Measurements from ENCODE around the gene ATG9B. TPM values are rescaled to one million over a fixed set of nuclear protein-coding genes. Genes with fewer than 3 reads are reported as not detected.

Gene ATG9B, protein sequence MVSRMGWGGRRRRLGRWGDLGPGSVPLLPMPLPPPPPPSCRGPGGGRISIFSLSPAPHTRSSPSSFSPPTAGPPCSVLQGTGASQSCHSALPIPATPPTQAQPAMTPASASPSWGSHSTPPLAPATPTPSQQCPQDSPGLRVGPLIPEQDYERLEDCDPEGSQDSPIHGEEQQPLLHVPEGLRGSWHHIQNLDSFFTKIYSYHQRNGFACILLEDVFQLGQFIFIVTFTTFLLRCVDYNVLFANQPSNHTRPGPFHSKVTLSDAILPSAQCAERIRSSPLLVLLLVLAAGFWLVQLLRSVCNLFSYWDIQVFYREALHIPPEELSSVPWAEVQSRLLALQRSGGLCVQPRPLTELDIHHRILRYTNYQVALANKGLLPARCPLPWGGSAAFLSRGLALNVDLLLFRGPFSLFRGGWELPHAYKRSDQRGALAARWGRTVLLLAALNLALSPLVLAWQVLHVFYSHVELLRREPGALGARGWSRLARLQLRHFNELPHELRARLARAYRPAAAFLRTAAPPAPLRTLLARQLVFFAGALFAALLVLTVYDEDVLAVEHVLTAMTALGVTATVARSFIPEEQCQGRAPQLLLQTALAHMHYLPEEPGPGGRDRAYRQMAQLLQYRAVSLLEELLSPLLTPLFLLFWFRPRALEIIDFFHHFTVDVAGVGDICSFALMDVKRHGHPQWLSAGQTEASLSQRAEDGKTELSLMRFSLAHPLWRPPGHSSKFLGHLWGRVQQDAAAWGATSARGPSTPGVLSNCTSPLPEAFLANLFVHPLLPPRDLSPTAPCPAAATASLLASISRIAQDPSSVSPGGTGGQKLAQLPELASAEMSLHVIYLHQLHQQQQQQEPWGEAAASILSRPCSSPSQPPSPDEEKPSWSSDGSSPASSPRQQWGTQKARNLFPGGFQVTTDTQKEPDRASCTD
- 1 to 10 TPM; 6.8 to 7.4 TPM for total RNA-seq

DNA sequence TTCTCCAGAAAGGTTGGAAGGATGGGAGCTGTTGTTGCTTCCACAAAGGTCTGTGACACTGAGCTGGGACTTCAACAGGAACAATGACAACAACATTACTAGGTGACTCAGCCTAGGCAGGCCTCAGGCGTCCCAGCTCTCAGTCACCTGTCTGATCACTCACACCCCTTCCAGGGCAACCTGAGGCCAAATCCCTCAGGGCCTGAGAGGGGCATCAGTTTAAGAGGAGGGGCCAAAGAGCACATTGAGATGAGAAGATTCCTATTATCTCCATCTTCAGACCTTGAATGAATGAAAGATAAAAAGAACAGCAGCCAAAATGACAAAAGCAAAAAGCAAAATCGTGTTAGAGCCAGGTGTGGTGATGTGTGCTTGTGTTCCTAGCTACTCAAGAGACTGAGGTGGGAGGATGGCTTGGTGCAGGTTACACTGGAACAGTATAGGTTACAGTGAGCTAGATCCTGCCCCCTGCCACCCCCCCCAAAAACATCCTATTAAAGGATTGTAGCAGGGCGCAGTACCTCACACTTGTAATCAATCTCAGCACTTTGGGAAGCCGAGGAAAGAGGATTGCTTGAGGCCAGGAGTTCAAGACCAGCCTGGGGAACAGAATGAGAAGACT is at the start of gene ATG9B:
Gene ATG9B (minus strand): TSS at position 60 of the 622 bp plus-strand sequence. CDS start 71 bp downstream, outside the sequence.
- DNase-seq (no peak), ATAC-seq (no peak)
- POLR2A ChIA-PET = no interaction called here
- H3K9me3 Mint-ChIP-seq (ENCODE audit: insufficient read depth) = no peaks in the 10 kb centered on the region
- H3K4me3 Mint-ChIP-seq = no peak within 1 kb of the TSS
- CTCF ChIA-PET = interaction anchor here (2.1 kb wide), 1 partner anchor 17 kb away, joined by 7 read pairs; no protein-coding TSS in a partner anchor
- peaks cover 4% of the 10 kb centered on the region for H3K36me3 Mint-ChIP-seq (ENCODE audit: low read depth)
- H3K27ac Mint-ChIP-seq = peak within 1 kb of the TSS; percentile 12
- H3K27me3 Mint-ChIP-seq (ENCODE audit: low read depth) = peaks cover 18% of the 10 kb centered on the region
- peaks cover 19% of the 10 kb centered on the region for H3K4me1 Mint-ChIP-seq (ENCODE audit: low read depth)

DNA sequence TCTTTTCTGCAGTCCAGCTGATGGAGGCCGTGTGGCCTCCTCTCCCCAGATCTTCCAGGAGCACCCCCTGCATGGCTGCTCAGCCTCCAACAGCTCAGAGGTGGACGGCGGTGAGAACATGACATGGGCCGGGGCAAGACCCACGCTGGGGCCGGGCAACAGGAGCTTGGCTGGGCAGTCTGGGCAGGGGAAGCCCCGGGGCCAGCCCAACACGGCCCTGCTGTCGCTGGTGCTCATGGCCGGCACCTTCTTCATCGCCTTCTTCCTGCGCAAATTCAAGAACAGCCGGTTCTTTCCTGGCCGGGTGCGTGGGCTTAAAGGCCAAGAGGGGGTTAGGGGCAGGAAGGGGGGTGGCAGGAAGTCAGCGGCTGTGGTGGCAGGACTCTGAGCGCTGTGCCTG is 49.7 kb upstream of the ATG9B start:
- DNase-seq (no peak), ATAC-seq (no peak)
- Mint-ChIP-seq H3K4me1 (ENCODE audit: low read depth) (peaks cover 13% of the 10 kb centered on the region), H3K9me3 (ENCODE audit: insufficient read depth) (no peaks in the 10 kb centered on the region), H3K4me3 (no peak overlapping the region), H3K36me3 (ENCODE audit: low read depth) (peaks cover 48% of the 10 kb centered on the region), H3K27ac (no peak overlapping the region), H3K27me3 (ENCODE audit: low read depth) (no peaks in the 10 kb centered on the region)
- ChIA-PET POLR2A (interaction anchor here (1.1 kb wide), 1 partner anchor 14 kb away, joined by 3 read pairs; no protein-coding TSS in a partner anchor), CTCF (interaction anchor here (1.5 kb wide), 1 partner anchor 56 kb away, joined by 5 read pairs; no protein-coding TSS in a partner anchor)

DNA sequence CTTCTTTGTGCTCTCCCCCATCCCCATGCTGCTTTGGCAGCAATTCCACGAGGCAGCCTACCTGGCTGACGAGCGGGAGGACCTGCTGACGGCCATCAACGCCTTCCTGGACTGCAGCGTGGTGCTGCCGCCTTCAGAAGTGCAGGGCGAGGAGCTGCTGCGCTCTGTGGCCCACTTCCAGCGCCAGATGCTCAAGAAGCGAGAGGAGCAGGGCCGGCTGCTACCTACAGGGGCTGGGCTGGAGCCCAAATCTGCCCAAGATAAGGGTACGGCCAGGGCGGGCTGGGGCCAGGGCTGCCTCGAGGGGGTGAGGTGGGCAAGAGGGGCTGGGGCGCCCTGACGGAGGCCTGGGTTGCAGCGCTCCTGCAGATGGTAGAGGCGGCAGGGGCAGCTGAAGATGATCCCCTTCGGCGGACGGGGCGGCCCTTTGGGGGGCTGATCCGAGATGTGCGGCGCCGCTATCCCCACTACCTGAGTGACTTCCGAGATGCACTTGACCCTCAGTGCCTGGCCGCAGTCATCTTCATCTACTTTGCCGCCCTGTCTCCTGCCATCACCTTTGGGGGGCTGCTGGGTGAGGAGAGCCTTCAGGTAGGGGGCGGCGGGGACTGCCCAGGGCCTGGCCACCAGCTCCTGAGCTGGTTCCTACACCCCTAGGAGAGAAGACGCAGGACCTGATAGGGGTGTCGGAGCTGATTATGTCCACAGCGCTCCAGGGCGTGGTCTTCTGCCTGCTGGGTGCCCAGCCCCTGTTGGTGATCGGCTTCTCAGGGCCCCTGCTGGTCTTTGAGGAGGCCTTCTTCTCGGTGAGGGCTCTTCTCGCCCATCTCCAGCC is 47.0 kb upstream of the ATG9B start:
- Mint-ChIP-seq H3K9me3 (ENCODE audit: insufficient read depth) (no peaks in the 10 kb centered on the region), H3K4me3 (no peak overlapping the region), H3K36me3 (ENCODE audit: low read depth) (peaks cover 47% of the 10 kb centered on the region), H3K4me1 (ENCODE audit: low read depth) (no peaks in the 10 kb centered on the region), H3K27ac (no peak overlapping the region), H3K27me3 (ENCODE audit: low read depth) (no peaks in the 10 kb centered on the region)
- CTCF ChIA-PET = no interaction called here
- ATAC-seq (no peak), DNase-seq (no peak)
- POLR2A ChIA-PET = no interaction called here

DNA sequence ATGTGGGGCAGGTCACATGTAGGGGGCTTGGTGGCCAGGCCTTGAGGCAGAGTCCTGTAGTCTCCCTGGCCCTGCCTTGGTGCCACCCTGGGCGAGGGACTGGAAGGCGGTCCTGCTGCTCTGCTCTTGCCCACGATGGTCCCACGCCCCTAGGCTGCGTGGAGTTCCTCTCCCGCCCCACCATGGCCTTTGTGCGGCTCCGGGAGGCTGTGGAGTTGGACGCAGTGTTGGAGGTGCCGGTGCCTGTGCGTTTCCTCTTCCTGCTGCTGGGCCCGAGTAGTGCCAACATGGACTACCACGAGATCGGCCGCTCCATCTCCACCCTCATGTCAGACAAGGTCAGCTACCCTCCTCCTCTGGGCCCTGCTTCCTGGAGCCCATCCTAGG is 46.3 kb upstream of the ATG9B start:
- Mint-ChIP-seq H3K9me3 (ENCODE audit: insufficient read depth) (no peaks in the 10 kb centered on the region), H3K4me3 (no peak overlapping the region), H3K4me1 (ENCODE audit: low read depth) (no peaks in the 10 kb centered on the region), H3K27ac (no peak overlapping the region), H3K36me3 (ENCODE audit: low read depth) (peaks cover 41% of the 10 kb centered on the region), H3K27me3 (ENCODE audit: low read depth) (no peaks in the 10 kb centered on the region)
- DNase-seq (no peak), ATAC-seq (no peak)
- ChIA-PET CTCF (no interaction called here), POLR2A (no interaction called here)

DNA sequence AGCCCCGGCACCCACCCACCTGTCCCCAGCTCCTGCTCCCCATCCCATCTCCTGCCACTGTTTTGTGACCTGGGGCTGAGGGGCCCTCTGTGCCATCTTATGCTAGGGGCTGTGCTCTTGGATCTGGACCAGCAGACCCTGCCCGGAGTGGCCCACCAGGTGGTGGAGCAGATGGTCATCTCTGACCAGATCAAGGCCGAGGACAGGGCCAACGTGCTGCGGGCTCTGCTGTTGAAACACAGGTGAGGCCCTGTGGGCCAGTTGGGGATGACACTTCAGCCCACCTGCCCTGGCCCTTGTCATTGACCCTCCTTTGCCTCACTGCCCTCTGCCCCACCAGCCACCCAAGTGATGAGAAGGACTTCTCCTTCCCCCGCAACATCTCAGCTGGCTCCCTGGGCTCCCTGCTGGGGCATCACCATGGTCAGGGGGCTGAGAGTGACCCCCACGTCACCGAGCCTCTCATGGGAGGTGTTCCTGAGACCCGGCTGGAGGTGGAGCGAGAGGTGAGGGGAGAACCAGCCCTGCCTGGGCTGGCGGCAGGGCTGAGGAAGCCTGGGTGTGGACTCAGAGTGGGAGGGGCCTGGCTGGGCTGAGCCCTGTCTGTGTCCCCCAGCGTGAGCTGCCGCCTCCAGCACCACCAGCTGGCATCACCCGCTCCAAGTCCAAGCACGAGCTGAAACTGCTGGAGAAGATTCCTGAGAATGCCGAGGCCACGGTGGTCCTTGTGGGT is 45.7 kb upstream of the ATG9B start:
- ChIA-PET POLR2A (interaction anchor here (0.7 kb wide), 1 partner anchor 1247 kb away, joined by 3 read pairs; no protein-coding TSS in a partner anchor), CTCF (no interaction called here)
- no peaks in the 10 kb centered on the region for H3K9me3 Mint-ChIP-seq (ENCODE audit: insufficient read depth)
- H3K27me3 Mint-ChIP-seq (ENCODE audit: low read depth) = no peaks in the 10 kb centered on the region
- ATAC-seq (no peak), DNase-seq (no peak)
- H3K27ac Mint-ChIP-seq = no peak overlapping the region
- no peaks in the 10 kb centered on the region for H3K4me1 Mint-ChIP-seq (ENCODE audit: low read depth)
- H3K36me3 Mint-ChIP-seq (ENCODE audit: low read depth) = peaks cover 43% of the 10 kb centered on the region
- no peak overlapping the region for H3K4me3 Mint-ChIP-seq

DNA sequence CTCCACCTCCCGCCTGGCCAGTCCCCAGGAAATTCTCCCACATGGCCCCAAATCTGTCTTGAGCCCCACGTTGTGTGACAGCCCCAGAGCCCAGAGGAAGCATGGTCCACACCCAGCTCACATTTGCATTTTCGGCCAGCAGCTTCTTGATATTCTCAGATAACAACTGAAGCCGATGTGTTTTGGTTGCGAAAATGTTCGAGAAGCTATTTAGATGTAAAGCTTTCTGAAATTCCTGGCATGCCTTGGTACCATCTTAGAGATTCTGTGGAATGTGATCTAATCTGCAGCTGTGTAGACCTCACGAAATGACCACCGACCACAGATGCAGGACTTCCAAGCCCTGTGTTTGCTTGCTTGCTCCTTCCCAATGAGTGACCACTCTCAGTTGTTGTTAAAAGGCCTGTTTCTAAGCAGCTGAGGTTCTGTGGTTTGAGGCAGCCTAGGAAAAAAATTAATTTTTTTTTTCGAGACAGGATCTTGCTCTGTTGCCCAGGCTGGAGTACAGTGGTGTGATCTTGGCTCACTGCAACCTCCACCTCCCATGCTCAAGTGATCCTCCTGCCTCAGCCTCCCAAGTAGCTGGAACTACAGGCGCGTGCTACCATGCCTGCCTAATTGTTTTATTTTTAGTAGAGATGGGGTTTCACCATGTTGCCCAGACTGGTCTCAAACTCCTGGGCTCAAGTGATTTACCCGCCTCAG is 43.9 kb upstream of the ATG9B start:
- DNase-seq (no peak), ATAC-seq (no peak)
- Mint-ChIP-seq H3K27me3 (ENCODE audit: low read depth) (no peaks in the 10 kb centered on the region), H3K9me3 (ENCODE audit: insufficient read depth) (no peaks in the 10 kb centered on the region), H3K36me3 (ENCODE audit: low read depth) (peaks cover 40% of the 10 kb centered on the region), H3K4me3 (no peak overlapping the region), H3K4me1 (ENCODE audit: low read depth) (no peaks in the 10 kb centered on the region), H3K27ac (no peak overlapping the region)
- CTCF ChIA-PET = interaction anchor here (0.7 kb wide), 1 partner anchor 15 kb away, joined by 3 read pairs; the partner anchor contains the start of gene TMUB1
- POLR2A ChIA-PET = interaction anchor here (1.5 kb wide), 1 partner anchor 10 kb away, joined by 3 read pairs; no protein-coding TSS in a partner anchor

DNA sequence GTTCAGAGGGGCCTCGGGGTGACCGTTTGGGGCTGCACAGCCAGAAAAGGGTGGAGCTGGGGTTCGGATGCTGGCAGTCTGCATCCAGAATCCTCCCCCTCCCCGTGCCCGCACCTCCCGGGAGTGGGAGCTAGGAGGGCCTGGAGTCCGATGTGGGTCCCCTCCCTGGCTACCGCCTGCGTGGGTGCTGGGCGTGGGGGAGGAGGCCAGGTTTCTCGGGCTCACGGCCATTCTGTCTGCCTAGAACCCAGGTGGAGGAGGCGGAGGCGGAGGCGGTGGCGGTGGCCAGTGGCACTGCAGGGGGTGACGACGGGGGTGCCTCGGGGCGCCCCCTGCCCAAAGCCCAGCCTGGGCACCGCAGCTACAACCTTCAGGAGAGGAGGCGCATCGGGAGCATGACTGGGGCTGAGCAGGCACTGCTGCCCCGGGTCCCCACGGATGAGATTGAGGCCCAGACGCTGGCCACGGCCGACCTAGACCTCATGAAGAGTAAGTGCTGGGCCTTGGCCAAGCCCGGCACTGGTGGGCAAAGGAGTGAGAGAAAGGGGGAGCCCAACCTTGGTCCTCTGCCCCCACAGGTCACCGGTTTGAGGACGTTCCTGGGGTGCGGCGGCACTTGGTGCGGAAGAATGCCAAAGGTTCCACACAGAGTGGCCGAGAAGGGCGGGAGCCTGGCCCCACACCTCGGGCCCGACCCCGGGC is 42.1 kb upstream of the ATG9B start:
- no peak for ATAC-seq
- ChIA-PET POLR2A (no interaction called here), CTCF (no interaction called here)
- no peak overlapping the region for H3K27ac Mint-ChIP-seq
- H3K4me3 Mint-ChIP-seq = no peak overlapping the region
- H3K36me3 Mint-ChIP-seq (ENCODE audit: low read depth) = peaks cover 37% of the 10 kb centered on the region
- H3K9me3 Mint-ChIP-seq (ENCODE audit: insufficient read depth) = no peaks in the 10 kb centered on the region
- H3K4me1 Mint-ChIP-seq (ENCODE audit: low read depth) = peaks cover 6% of the 10 kb centered on the region
- DNase-seq = no peak
- H3K27me3 Mint-ChIP-seq (ENCODE audit: low read depth) = no peaks in the 10 kb centered on the region

DNA sequence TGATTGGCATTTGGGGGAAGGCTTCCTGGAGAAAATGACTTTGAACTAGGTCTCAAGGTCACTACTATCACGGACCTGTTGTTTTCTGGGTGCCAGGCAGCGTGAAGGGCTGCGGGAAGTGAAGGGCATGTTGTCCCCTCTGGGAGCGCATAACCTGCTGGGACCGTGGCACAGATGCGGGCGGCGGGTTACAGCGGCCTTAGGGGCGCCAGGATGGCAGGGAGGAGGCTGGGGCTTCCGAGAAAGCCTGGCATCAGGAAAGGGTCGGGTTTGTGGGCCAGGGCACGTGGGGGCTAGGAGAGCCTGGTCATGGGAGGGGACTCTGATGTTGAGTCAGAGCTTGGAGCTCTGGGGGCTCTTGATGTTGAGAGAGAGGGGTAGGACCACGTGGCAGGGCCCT is 41.2 kb upstream of the ATG9B start:
- H3K27ac Mint-ChIP-seq = peak overlapping the region; percentile 20
- H3K27me3 Mint-ChIP-seq (ENCODE audit: low read depth) = no peaks in the 10 kb centered on the region
- ATAC-seq (no peak), DNase-seq (no peak)
- peaks cover 32% of the 10 kb centered on the region for H3K36me3 Mint-ChIP-seq (ENCODE audit: low read depth)
- ChIA-PET CTCF (no interaction called here), POLR2A (interaction anchor here (0.6 kb wide), 1 partner anchor 130 kb away, joined by 4 read pairs; no protein-coding TSS in a partner anchor)
- no peak overlapping the region for H3K4me3 Mint-ChIP-seq
- H3K9me3 Mint-ChIP-seq (ENCODE audit: insufficient read depth) = no peaks in the 10 kb centered on the region
- peaks cover 14% of the 10 kb centered on the region for H3K4me1 Mint-ChIP-seq (ENCODE audit: low read depth)

DNA sequence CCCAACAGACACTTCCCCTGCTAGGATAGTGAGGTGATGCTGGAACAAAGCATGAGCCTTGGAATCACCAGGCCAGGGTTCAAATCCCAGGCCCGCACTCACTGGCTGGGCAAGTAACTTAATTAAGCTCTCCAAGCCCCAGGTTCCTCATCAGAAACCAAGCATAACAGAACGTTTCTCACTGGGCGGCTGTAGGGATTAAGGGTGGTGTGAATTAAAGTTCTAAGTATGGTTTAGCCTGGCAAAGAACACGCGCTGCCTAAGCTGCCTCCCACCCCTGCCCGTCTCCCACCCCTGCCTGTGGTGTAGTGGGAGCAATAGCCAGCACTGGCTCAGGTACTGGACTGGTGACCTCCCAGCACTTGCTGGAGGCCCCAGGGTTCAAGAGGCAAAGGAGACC is 40.7 kb upstream of the ATG9B start:
- H3K27me3 Mint-ChIP-seq (ENCODE audit: low read depth) = no peaks in the 10 kb centered on the region
- H3K36me3 Mint-ChIP-seq (ENCODE audit: low read depth) = peaks cover 32% of the 10 kb centered on the region
- ATAC-seq (no peak), DNase-seq (no peak)
- CTCF ChIA-PET = no interaction called here
- H3K9me3 Mint-ChIP-seq (ENCODE audit: insufficient read depth) = no peaks in the 10 kb centered on the region
- peaks cover 18% of the 10 kb centered on the region for H3K4me1 Mint-ChIP-seq (ENCODE audit: low read depth)
- peak overlapping the region; percentile 20 for H3K27ac Mint-ChIP-seq
- POLR2A ChIA-PET = interaction anchor here (0.6 kb wide), 1 partner anchor 130 kb away, joined by 4 read pairs; no protein-coding TSS in a partner anchor
- H3K4me3 Mint-ChIP-seq = no peak overlapping the region

DNA sequence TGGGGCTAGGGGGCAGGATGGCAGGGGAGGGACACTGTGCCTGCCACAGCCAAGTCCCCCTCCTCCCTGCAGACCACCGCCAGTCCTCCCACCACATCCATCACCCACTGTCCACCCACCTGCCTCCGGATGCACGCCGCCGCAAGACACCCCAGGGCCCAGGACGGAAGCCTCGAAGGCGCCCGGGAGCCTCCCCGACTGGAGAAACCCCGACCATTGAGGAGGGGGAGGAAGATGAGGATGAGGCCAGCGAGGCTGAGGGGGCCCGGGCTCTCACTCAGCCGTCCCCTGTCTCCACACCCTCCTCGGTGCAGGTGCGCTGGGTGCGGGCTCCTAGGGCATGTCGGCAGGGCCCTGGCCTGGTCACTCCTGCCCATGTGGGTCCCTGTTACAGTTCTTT is 40.2 kb upstream of the ATG9B start:
- POLR2A ChIA-PET = no interaction called here
- CTCF ChIA-PET = no interaction called here
- ATAC-seq (no peak), DNase-seq (no peak)
- Mint-ChIP-seq H3K9me3 (ENCODE audit: insufficient read depth) (no peaks in the 10 kb centered on the region), H3K36me3 (ENCODE audit: low read depth) (peaks cover 31% of the 10 kb centered on the region), H3K27ac (no peak overlapping the region), H3K4me3 (no peak overlapping the region), H3K4me1 (ENCODE audit: low read depth) (peaks cover 18% of the 10 kb centered on the region), H3K27me3 (ENCODE audit: low read depth) (no peaks in the 10 kb centered on the region)
